HG03442 (cell line): ENCODE measurements around the gene TRAF7.
"Not testable (repeated sequence)": the region's sequence is repeated elsewhere in the genome, so short reads cannot be mapped to it uniquely, and the experiment has no call there.

Source experiments
- ATAC-seq: cut with Tn5 transposase; IDR thresholded peaks from one replicate; pipeline ENCODE4 v1.9.1; 2021; ENCODE audit warnings: mild to moderate bottlenecking, moderate library complexity; ENCODE audit not compliant: unreplicated experiment

TRAF7 gene

GRCh38 chr16:2197765-2198164, 42.2 kb downstream of the TRAF7 start:
- no peak for ATAC-seq

DNA sequence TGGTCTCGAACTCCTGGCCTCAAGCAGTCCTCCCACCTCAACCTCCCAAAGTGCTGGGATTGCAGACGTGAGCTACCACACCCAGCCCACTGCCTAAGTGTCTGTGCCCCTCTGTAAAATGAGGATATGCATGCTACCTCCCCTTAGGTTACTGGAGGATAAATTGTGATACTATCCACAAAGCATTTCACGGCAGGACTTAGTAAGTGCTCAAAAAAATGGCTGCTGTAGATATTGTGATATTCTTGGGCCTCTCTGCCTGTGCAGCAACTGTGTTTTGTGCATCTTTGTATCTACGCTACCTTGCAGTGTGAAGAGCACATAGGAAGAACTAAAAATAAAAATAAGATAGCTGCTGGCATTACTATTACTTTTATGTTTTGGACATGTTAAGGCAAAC, 42.7 kb downstream of the TRAF7 start:
- no peak for ATAC-seq

DNA sequence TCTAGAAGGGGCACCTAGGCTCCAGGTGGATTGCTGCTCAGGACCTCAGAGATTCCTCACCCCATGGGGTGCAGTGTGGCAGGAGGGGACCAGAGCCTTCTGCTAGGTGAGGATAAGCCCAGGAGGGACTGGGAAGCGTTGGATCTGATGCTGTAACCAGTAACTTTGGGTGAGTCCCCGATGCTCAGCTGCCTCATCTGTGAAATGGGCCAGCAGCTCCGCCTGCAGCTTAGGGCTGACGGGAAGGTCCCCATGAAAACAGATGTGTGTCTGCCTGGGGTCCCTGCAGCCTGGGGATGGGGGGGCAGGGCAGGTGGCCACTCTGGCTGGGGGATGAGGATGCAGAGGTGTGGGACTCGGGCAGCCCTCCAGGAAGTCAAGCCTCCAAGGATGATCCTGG, 43.5 kb downstream of the TRAF7 start:
- no peak for ATAC-seq

DNA sequence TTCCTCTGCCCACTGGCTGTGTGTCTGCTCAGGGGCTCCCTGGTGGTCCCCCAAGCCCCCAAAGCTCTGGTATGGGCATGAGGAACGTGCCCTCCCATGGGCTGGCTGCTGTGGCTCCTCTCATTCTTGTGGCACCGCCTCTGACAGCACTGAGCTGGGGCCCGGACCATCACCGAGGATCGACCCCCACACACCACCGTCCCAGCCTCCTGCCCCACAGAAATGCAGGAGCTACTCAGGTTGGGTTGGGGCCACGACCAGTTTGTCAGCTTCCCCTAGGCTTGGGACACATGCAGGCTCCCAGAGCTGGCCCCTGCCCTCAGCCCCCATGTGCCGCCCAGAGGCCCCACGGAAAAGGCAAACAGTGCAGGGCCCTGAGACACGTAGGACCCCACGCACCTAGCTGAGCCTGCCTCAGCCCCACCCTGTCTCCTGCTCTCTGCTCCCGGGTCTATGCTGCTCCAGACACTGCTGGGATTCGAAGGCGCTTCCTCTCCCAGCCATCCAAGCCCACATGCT, 44.1 kb downstream of the TRAF7 start:
- no peak for ATAC-seq

GRCh38 chr16:2200313-2200712, 44.7 kb downstream of the TRAF7 start:
- no peak for ATAC-seq

DNA sequence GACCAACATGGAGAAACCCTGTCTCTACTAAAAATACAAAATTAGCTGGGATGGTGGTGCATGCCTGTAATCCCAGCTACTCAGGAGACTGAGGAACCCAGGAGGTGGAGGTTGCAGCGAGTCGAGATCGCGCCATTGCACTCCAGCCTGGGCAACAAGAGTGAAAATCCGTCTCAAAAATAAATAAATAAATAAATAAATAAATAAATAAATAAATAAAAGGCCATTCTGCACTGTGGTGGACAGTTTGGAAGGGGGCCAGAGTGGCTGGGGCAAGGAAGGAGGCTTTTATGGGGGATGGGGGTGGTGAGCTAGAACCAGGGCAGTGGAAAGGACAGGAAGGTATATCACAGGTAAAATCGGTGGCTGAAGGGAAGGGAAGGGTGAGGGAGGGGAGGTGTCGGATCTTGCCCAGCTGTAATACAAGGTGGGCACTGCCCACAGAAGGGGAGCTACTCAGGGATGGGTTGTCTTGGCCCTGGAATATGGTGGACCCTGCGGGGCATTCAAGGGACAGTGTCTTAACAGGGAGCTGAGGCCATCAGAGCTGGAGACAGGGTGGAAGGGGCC, 47.6 kb downstream of the TRAF7 start:
- not testable (repeated sequence) for ATAC-seq

GRCh38 chr16:2204416-2205103, 49.0 kb downstream of the TRAF7 start:
- no peak for ATAC-seq

GRCh38 chr16:2205104-2205966, 49.8 kb downstream of the TRAF7 start, which contains the start of gene MLST8:
Gene MLST8, plus strand, starts transcription at chr16:2205454. Its CDS starts 632 bp downstream, at chr16:2206086.
- peak; percentile 75 for ATAC-seq

- no peak for ATAC-seq
Observed at GRCh38 chr16:2205967-2206313, 50.4 kb downstream of the TRAF7 start.

GRCh38 chr16:2206420-2206779, 50.8 kb downstream of the TRAF7 start:
- no peak for ATAC-seq

DNA sequence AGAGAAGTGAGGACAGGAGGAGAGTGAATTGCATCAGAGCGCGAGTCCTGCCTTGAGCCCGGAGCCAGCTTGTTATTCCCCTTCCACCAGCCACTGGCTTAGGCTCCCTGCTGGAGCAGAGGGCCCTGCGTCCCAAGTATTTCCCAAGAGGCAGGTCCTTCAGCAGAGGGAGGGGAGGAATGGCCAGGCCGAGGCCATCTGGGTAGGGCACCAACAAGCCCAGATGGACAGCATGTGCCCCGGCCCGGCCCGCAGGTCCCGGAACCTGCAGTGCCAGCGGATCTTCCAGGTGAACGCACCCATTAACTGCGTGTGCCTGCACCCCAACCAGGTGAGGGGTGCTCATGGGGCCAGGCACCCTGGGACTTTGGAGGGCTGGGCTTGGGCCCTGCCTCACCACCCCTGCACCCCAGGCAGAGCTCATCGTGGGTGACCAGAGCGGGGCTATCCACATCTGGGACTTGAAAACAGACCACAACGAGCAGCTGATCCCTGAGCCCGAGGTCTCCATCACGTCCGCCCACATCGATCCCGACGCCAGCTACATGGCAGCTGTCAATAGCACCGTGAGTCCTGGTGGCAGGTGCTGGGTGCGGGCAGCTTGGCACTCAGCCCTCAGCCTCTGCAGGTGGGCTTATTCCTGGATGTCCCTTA, 51.3 kb downstream of the TRAF7 start:
- ATAC-seq: no peak

DNA sequence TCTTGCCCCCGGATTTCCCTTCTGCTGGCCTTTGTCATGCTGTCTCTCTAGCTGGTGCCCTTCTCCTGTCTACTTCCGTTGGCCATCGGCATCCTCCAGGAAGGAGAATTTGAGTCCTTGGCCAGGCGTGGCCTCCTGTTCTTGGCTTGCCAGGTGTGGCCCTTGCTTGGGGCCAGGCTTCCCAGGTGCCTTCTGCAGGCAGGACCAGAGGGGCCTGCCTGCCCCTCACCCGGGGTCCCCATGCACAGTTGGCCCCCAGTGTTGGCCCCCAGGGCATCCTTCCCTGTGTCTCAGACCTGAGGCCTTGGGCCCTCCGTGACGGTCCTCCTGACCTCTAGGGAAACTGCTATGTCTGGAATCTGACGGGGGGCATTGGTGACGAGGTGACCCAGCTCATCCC, 52.3 kb downstream of the TRAF7 start:
- ATAC-seq: no peak

GRCh38 chr16:2208308-2208707, 52.7 kb downstream of the TRAF7 start:
- no peak for ATAC-seq

GRCh38 chr16:2208772-2209171, 53.2 kb downstream of the TRAF7 start:
- ATAC-seq: no peak

DNA sequence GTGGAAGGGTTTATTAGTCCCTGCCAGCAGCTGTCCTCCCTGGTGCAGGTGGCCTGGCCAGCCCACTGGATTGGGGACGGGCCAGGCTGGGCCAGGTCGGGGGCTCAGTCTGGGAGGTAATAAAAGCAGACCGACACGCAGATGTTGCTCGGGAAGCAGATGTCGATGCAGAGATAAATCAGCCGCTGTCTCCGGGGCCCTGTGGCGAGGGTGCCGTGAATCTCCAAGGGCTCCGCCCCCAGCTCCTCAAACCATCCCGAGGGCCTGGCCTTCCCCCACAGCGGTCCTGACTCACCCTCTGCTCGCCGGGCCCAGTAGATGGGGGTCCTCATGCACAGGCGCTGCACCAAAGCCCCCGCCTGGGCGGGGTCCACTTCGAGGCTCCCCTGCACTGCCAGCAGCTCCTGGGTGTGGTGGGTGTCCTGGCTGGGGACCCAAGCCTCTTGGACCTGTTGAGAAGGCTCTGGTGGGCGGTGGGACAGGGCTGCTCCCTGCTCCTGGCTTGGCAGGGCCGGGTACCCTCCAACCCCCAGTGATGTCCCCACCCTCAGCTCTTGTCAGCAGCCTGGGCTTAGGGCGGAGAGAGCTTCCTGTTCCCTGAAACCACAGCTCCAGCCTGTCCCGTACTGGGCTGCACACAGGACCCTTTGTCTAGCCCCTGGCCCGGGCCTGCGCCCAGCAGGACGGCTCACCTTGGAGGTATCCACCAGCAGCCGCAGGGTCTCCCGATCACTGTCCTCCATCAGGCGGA, 53.9 kb downstream of the TRAF7 start:
- no peak for ATAC-seq

- no peak for ATAC-seq
Observed at GRCh38 chr16:2210009-2210332, 54.4 kb downstream of the TRAF7 start.

GRCh38 chr16:2210386-2211365, 55.1 kb downstream of the TRAF7 start, which contains the start of gene BRICD5:
Gene BRICD5, minus strand, starts transcription at chr16:2210863. Its CDS starts 30 bp downstream, at chr16:2210833.
- no peak for ATAC-seq

- ATAC-seq: no peak
Observed at GRCh38 chr16:2211923-2212347, 56.4 kb downstream of the TRAF7 start.
